Caco-2 (cell line): Measurements from ENCODE around the gene MTMR4. TPM values are rescaled to one million over a fixed set of nuclear protein-coding genes. Genes with fewer than 3 reads are reported as not detected.

Experiments
- BruUV-seq: library from RNA; stranded (reverse); fragments of 400-500 nt; replicated peaks from 2 replicates; lab custom pipeline; 2021; lab: Mats Ljungman, UMichigan
- CTCF ChIA-PET: fragments of 300-600 bp; sonication (Branson Sonifier 250); formaldehyde crosslinking; loops from one replicate; lab custom pipeline; 2022; ENCODE audit warnings: antibody characterized with exemption; lab: Charles Lee
- POLR2A ChIA-PET: fragments of 300-600 bp; sonication (Branson Sonifier 250); formaldehyde crosslinking; loops from one replicate; lab custom pipeline; 2022; ENCODE audit warnings: antibody characterized with exemption; lab: Charles Lee
- DNase-seq, 2 experiments: peaks; one replicate each; pipeline versions ENCODE4 v3.0.0 to v3.0.0-alpha.2; 2020 to 2022
- H3K27me3 ChIP-seq: replicated peaks from 2 replicates; pipeline ENCODE4 v1.6.0; 2011; ENCODE audit warnings: low read length; ENCODE audit not compliant: control insufficient read depth, insufficient read depth
- H3K36me3 ChIP-seq: 2 replicates; pipeline ENCODE4 v1.5.1; 2011; ENCODE audit warnings: low read length; ENCODE audit not compliant: control insufficient read depth, insufficient read depth
- H3K4me1 ChIP-seq: fragments of 250-450 bp; sonication (Bioruptor Pico); 2 replicates; pipeline ENCODE4 v1.5.1; 2020; ENCODE audit warnings: mild to moderate bottlenecking
- H3K4me3 ChIP-seq: 2 replicates; pipeline ENCODE4 v1.5.1; 2011; ENCODE audit warnings: low read depth, mild to moderate bottlenecking, control low read depth, low read length
- H3K9me3 ChIP-seq: fragments of 250-450 bp; sonication (Bioruptor Pico); 2 replicates; pipeline ENCODE4 v1.5.1; 2020; ENCODE audit warnings: mild to moderate bottlenecking, moderate library complexity
- H3K27ac Mint-ChIP-seq: one replicate; pipeline ENCODE4 v1.8.0; 2022; ENCODE audit warnings: mixed read lengths; ENCODE audit not compliant: unreplicated experiment
- H3K27me3 Mint-ChIP-seq: one replicate; pipeline ENCODE4 v1.8.0; 2022; ENCODE audit warnings: mixed read lengths; ENCODE audit not compliant: insufficient read depth, unreplicated experiment
- H3K36me3 Mint-ChIP-seq: one replicate; pipeline ENCODE4 v1.8.0; 2022; ENCODE audit warnings: mild to moderate bottlenecking, mixed read lengths; ENCODE audit not compliant: insufficient read depth, unreplicated experiment
- H3K4me1 Mint-ChIP-seq: one replicate; pipeline ENCODE4 v1.8.0; 2022; ENCODE audit warnings: low read depth, mixed read lengths; ENCODE audit not compliant: unreplicated experiment
- H3K4me3 Mint-ChIP-seq: one replicate; pipeline ENCODE4 v1.8.0; 2022; ENCODE audit warnings: mild to moderate bottlenecking, moderate library complexity, mixed read lengths; ENCODE audit not compliant: unreplicated experiment
- H3K9me3 Mint-ChIP-seq: one replicate; pipeline ENCODE4 v1.8.0; 2022; ENCODE audit warnings: mixed read lengths; ENCODE audit not compliant: unreplicated experiment
- CTCF ChIP-seq, 2 experiments: fragments of 200-600 bp in 1 of 2; IDR thresholded peaks; 1 replicate in 1 of 2; 2 replicates in 1 of 2; pipeline versions ENCODE4 v1.5.1 to v1.8.0; 2011 to 2022; ENCODE audit warnings: antibody characterized with exemption in 1 of 2, control low read depth in 1 of 2, inconsistent platforms in 1 of 2, low read depth in 1 of 2, low read length in 1 of 2, mild to moderate bottlenecking in 1 of 2, moderate library complexity in 1 of 2; ENCODE audit not compliant: insufficient read depth in 1 of 2, severe bottlenecking in 1 of 2, unreplicated experiment in 1 of 2
- intact Hi-C: fragments of 100-400 bp; cut with micrococcal nuclease; formaldehyde crosslinking; loops from one replicate; pipeline ENCODE4 v1.10.0; 2022; ENCODE audit not compliant: unreplicated experiment
- total RNA-seq: library from RNA; stranded (reverse); gene quantifications from 2 replicates; pipeline ENCODE4 v1.2.3, GENCODE V29; 2022

MTMR4 gene
- total RNA-seq, 1 experiment from 2014 or later: 62.6 TPM

- no peaks in the 10 kb centered on the region for H3K27me3 Mint-ChIP-seq
- H3K9me3 Mint-ChIP-seq: no peaks in the 10 kb centered on the region
- no peak for DNase-seq
- Histone ChIP-seq H3K27me3 (no peaks in the 10 kb centered on the region), H3K9me3 (peaks cover 5% of the 10 kb centered on the region; the same call in 1 of the 2 replicates), H3K4me1 (peaks cover 29% of the 10 kb centered on the region), H3K4me3 (no peak overlapping the region), H3K36me3 (no peaks in the 10 kb centered on the region)
- no peak for TF ChIP-seq CTCF (IDR thresholded peaks at IDR 0.05; ENCODE audit: insufficient read depth in 1 of 2, low read depth in 1 of 2, low read length in 1 of 2, severe bottlenecking in 1 of 2, unreplicated experiment in 1 of 2)
- ChIA-PET CTCF (no interaction called here), POLR2A (no interaction called here)
- H3K27ac Mint-ChIP-seq: no peak overlapping the region
- no TSS peak for BruUV-seq
- H3K36me3 Mint-ChIP-seq: peaks cover 12% of the 10 kb centered on the region
- peaks cover 32% of the 10 kb centered on the region for H3K4me1 Mint-ChIP-seq
- intact Hi-C loops: no loop called here
- no peak overlapping the region for H3K4me3 Mint-ChIP-seq
Measured at GRCh38 chr17:58480090-58480489, 34.3 kb downstream of the MTMR4 start.

- BruUV-seq: no TSS peak
- H3K9me3 ChIP-seq: no peaks in the 10 kb centered on the region
- H3K4me1 ChIP-seq: peaks cover 8% of the 10 kb centered on the region; the same call in 1 of the 2 replicates
- CTCF ChIA-PET: no interaction called here
- TF ChIP-seq CTCF (IDR thresholded peaks at IDR 0.05; ENCODE audit: insufficient read depth in 1 of 2, low read depth in 1 of 2, low read length in 1 of 2, severe bottlenecking in 1 of 2, unreplicated experiment in 1 of 2): no peak
- DNase-seq: no peak
- Mint-ChIP-seq H3K4me3 (no peak overlapping the region), H3K27ac (no peak overlapping the region), H3K36me3 (peaks cover 6% of the 10 kb centered on the region), H3K4me1 (peaks cover 15% of the 10 kb centered on the region), H3K9me3 (no peaks in the 10 kb centered on the region), H3K27me3 (no peaks in the 10 kb centered on the region)
- POLR2A ChIA-PET: no interaction called here
- no peak overlapping the region for H3K4me3 ChIP-seq
- H3K36me3 ChIP-seq: no peaks in the 10 kb centered on the region
- H3K27me3 ChIP-seq: no peaks in the 10 kb centered on the region
- intact Hi-C loops: no loop called here
Measured at GRCh38 chr17:58476812-58477211, 37.6 kb downstream of the MTMR4 start.

- no TSS peak for BruUV-seq
- Mint-ChIP-seq H3K27me3 (no peaks in the 10 kb centered on the region), H3K4me3 (no peak overlapping the region), H3K27ac (no peak overlapping the region), H3K36me3 (peaks cover 6% of the 10 kb centered on the region), H3K4me1 (peaks cover 11% of the 10 kb centered on the region), H3K9me3 (no peaks in the 10 kb centered on the region)
- Histone ChIP-seq H3K27me3 (no peaks in the 10 kb centered on the region), H3K9me3 (no peaks in the 10 kb centered on the region), H3K4me3 (no peak overlapping the region), H3K4me1 (0 out of 2 replicates have a peak, but pooled peaks cover 4% of the 10 kb centered on the region), H3K36me3 (no peaks in the 10 kb centered on the region)
- ChIA-PET POLR2A (no interaction called here), CTCF (no interaction called here)
- no peak for TF ChIP-seq CTCF (IDR thresholded peaks at IDR 0.05; ENCODE audit: insufficient read depth in 1 of 2, low read depth in 1 of 2, low read length in 1 of 2, severe bottlenecking in 1 of 2, unreplicated experiment in 1 of 2)
- intact Hi-C loops: no loop called here
- DNase-seq: no peak
Measured at GRCh38 chr17:58475985-58476384, 38.5 kb downstream of the MTMR4 start.
